Measurements from ENCODE around the gene AHNAK. TPM values are rescaled to one million over a fixed set of nuclear protein-coding genes. Genes with fewer than 3 reads are reported as not detected.

AHNAK gene
- total and polyA plus RNA-seq, 4 donors, result 22.6 to 110 (median 38.1) TPM

- TF ChIP-seq TAF1 (conservative IDR thresholded peaks at IDR 0.05) (no peak), JUND (IDR thresholded peaks at IDR 0.05) (no peak), GABPA (IDR thresholded peaks at IDR 0.05 in 1 of 2, conservative IDR thresholded peaks at IDR 0.05 in 1 of 2) (no peak), EGR1 (IDR thresholded peaks at IDR 0.05; ENCODE audit: low read depth in 2 of 2) (no peak), YY1 (IDR thresholded peaks at IDR 0.05) (no peak), CTCF (IDR thresholded peaks at IDR 0.05; ENCODE audit: low read depth, low read length, missing input control) (no peak), NR2F2 (IDR thresholded peaks at IDR 0.05) (no peak), MAX (IDR thresholded peaks at IDR 0.05) (no peak), ZBTB33 (IDR thresholded peaks at IDR 0.05) (no peak), FOXA1 (IDR thresholded peaks at IDR 0.05) (no peak), SP1 (IDR thresholded peaks at IDR 0.05) (no peak), RAD21 (IDR thresholded peaks at IDR 0.05) (no peak), REST (IDR thresholded peaks at IDR 0.05) (no peak), ATF3 (IDR thresholded peaks at IDR 0.05) (no peak), HNF4G (IDR thresholded peaks at IDR 0.05) (no peak), RXRA (IDR thresholded peaks at IDR 0.05) (no peak), FOXA2 (IDR thresholded peaks at IDR 0.05) (no peak), HNF4A (conservative IDR thresholded peaks at IDR 0.05) (no peak)
- no peak overlapping the region for H3K27ac ChIP-seq (ENCODE audit: low read depth in 1 of 2, low read length in 2 of 2)
- no peaks in the 10 kb centered on the region for H3K9me3 ChIP-seq (ENCODE audit: control insufficient read depth in 4 of 4, low read length in 3 of 4)
- H3K4me3 ChIP-seq (ENCODE audit: low read depth in 1 of 3, low read length in 3 of 3), result no peak overlapping the region
- no peak for DNase-seq (ENCODE audit: low spot score)
- peaks cover 0 to 12% (median 2%) of the 10 kb centered on the region in 4 donors for H3K4me1 ChIP-seq (ENCODE audit: control insufficient read depth in 4 of 4, insufficient read depth in 4 of 4, low read length in 3 of 4)
- H3K27me3 ChIP-seq (ENCODE audit: control insufficient read depth in 4 of 4, insufficient read depth in 4 of 4, low read length in 3 of 4), result no peaks in the 10 kb centered on the region
- WGBS, result 78% methylated on average over 5 of the region's 5 CpGs
- no peaks in the 10 kb centered on the region for H3K36me3 ChIP-seq (ENCODE audit: control insufficient read depth in 4 of 4, insufficient read depth in 3 of 4, low read depth in 1 of 4, low read length in 3 of 4)
- H3K9ac ChIP-seq (ENCODE audit: low read depth in 1 of 2, low read length in 2 of 2), result no peak overlapping the region
These were observed 141.7 kb downstream of the AHNAK start for GRCh38 chr11:62404901-62405300.
